Thymus (tissue), 11 donors: ENCODE data around the gene CMC2. TPM values are rescaled to one million over a fixed set of nuclear protein-coding genes. Genes with fewer than 3 reads are reported as not detected.

Experiments used
- DNase-seq, 9 donors: peaks; one replicate each; pipeline ENCODE4 v3.0.0-alpha.2; 2013; ENCODE audit warnings: low spot score in 9 of 9, low read depth in 6 of 9, missing footprints in 1 of 9
- H3K27ac ChIP-seq, 2 donors: one replicate each; pipeline ENCODE4 v1.5.1; 2013; ENCODE audit warnings: control low read depth in 1 of 2, low read depth in 1 of 2, low read length in 1 of 2, mild to moderate bottlenecking in 1 of 2, moderate library complexity in 1 of 2
- H3K27me3 ChIP-seq, 2 donors: one replicate each; pipeline ENCODE4 v1.5.1; 2013; ENCODE audit warnings: low read length in 1 of 2; ENCODE audit not compliant: control insufficient read depth in 2 of 2, insufficient read depth in 1 of 2
- H3K36me3 ChIP-seq, 2 donors: one replicate each; pipeline ENCODE4 v1.5.1; 2013; ENCODE audit warnings: low read length in 1 of 2, mild to moderate bottlenecking in 1 of 2, moderate library complexity in 1 of 2; ENCODE audit not compliant: control insufficient read depth in 2 of 2, insufficient read depth in 2 of 2
- H3K4me1 ChIP-seq, 2 donors: one replicate each; pipeline ENCODE4 v1.5.1; 2013; ENCODE audit warnings: low read length in 2 of 2; ENCODE audit not compliant: control insufficient read depth in 2 of 2, insufficient read depth in 2 of 2
- H3K4me3 ChIP-seq, 2 donors: one replicate each; pipeline ENCODE4 v1.5.1; 2013; ENCODE audit warnings: low read length in 2 of 2, control low read depth in 1 of 2, mild to moderate bottlenecking in 1 of 2
- H3K9me3 ChIP-seq, 2 donors: one replicate each; pipeline ENCODE4 v1.5.1; 2013; ENCODE audit warnings: low read length in 1 of 2, mild to moderate bottlenecking in 1 of 2; ENCODE audit not compliant: control insufficient read depth in 2 of 2, insufficient read depth in 1 of 2
- WGBS: extraction: QIAGEN DNeasy Blood & Tissue Kit; methylation state at CpG from one replicate; pipeline ENCODE4 v1.1.7; 2013; 5-methylcytosine and 5-hydroxymethylcytosine counted together
- polyA plus RNA-seq: library from polyadenylated mRNA; stranded (reverse); fragments of 200-250 nt; gene quantifications from one replicate; pipeline ENCODE4 v1.2.3, GENCODE V29; 2013
- total RNA-seq: library from RNA; stranded (reverse); fragments of 120-200 nt; gene quantifications from one replicate; pipeline ENCODE4 v1.2.4, GENCODE V29; 2013
- donor health status: healthy.

Gene CMC2
- total and polyA plus RNA-seq, 2 donors, result 58.5 to 94.3 TPM

DNA sequence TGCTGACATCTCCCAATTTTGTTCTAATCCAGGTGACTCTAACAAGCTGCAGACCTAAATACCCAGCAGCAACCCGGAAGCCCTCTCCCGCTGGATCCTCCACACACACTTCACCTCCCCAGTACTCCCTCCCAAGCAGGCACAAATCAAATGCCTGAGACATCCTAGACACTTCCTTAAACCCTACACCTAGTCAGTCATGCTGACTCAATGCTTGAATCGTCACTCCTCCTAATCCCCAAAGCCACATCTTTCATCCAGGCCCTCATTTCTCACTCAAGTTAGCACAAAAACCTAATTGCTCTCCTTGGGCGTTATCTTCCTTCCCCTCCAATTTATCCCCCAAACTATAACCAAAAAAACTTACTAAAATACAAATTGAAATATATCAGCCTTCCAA lies 32.7 kb downstream of the CMC2 start:
- 74% methylated on average over 4 of the region's 4 CpGs for WGBS
- no peaks in the 10 kb centered on the region for H3K9me3 ChIP-seq
- peaks cover 9 to 15% of the 10 kb centered on the region in 2 donors for H3K36me3 ChIP-seq
- H3K4me3 ChIP-seq, result no peak overlapping the region
- H3K4me1 ChIP-seq, result no peaks in the 10 kb centered on the region
- no peak overlapping the region for H3K27ac ChIP-seq
- no peaks in the 10 kb centered on the region for H3K27me3 ChIP-seq
- no peak for DNase-seq

DNA sequence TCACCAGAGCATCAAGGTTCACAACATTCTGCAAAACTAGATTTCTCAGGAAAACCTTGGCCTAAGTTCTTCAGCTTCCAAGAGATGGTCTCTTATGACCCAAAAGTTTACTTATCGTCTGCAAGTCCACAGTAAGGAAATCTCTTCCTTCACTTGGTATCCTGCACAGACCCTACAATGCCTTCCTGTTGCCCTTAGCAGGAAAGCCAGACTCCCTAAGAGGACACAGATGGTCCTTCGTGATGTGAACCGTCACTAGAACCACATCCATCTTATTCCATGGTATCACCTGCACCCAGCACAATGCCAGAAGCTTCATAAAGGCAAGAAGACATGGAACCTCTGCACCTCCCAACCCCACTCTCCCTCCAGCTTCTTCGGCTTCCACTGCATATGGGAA lies 34.1 kb downstream of the CMC2 start:
- no peak overlapping the region for H3K27ac ChIP-seq
- H3K4me3 ChIP-seq, result no peak overlapping the region
- H3K36me3 ChIP-seq, result peaks cover 9 to 10% of the 10 kb centered on the region in 2 donors
- 92% methylated on average over 4 of the region's 4 CpGs for WGBS
- DNase-seq, result no peak
- no peaks in the 10 kb centered on the region for H3K4me1 ChIP-seq
- H3K27me3 ChIP-seq, result no peaks in the 10 kb centered on the region
- H3K9me3 ChIP-seq, result no peaks in the 10 kb centered on the region

DNA sequence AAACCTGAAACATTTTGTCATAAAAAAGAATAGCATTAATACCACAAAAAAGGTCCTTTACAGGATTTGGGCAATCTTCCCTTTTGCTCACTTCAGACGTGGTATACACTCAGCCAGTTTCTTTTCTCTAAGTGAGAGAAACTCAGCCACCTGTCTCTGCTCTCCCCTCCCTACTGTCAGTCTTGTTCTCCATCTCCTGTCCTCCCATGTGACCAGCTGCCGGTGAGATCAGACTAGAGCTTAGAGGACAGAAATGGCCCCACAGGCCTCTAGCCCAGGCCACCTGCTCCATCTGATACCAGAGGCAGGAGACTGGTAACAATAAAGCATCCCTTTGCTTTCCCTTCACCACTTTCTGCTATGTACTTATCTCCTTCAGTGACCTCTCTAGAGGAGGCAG lies 34.9 kb downstream of the CMC2 start:
- H3K36me3 ChIP-seq, result peaks cover 6 to 10% of the 10 kb centered on the region in 2 donors
- H3K4me1 ChIP-seq, result no peaks in the 10 kb centered on the region
- H3K27me3 ChIP-seq, result no peaks in the 10 kb centered on the region
- WGBS, result 30% methylated on average over 2 of the region's 2 CpGs
- no peaks in the 10 kb centered on the region for H3K9me3 ChIP-seq
- no peak overlapping the region for H3K4me3 ChIP-seq
- H3K27ac ChIP-seq, result no peak overlapping the region
- no peak for DNase-seq

DNA sequence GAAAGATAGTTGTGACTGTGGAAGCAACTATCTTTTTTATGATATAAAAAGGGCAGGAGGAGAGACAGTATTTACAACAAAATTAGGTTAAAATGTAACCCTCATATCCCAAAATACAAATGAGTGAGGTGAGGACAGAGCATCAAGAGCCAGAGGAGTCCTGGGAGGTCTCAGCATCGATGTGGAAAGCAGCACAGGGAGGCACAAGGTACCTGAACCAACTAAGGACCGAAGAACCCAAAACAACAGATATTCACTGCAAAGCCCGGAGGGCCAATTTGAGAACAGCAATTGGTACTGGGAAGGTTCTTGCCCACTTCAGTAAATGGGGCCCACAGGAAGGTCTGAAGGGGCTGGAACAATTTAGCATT lies 37.6 kb downstream of the CMC2 start:
- Histone ChIP-seq H3K27ac (no peak overlapping the region), H3K36me3 (peaks cover 4% of the 10 kb centered on the region in 2 donors), H3K27me3 (no peaks in the 10 kb centered on the region), H3K4me1 (no peaks in the 10 kb centered on the region), H3K9me3 (no peaks in the 10 kb centered on the region), H3K4me3 (no peak overlapping the region)
- WGBS, result 99% methylated on average over 3 of the region's 3 CpGs
- no peak for DNase-seq

DNA sequence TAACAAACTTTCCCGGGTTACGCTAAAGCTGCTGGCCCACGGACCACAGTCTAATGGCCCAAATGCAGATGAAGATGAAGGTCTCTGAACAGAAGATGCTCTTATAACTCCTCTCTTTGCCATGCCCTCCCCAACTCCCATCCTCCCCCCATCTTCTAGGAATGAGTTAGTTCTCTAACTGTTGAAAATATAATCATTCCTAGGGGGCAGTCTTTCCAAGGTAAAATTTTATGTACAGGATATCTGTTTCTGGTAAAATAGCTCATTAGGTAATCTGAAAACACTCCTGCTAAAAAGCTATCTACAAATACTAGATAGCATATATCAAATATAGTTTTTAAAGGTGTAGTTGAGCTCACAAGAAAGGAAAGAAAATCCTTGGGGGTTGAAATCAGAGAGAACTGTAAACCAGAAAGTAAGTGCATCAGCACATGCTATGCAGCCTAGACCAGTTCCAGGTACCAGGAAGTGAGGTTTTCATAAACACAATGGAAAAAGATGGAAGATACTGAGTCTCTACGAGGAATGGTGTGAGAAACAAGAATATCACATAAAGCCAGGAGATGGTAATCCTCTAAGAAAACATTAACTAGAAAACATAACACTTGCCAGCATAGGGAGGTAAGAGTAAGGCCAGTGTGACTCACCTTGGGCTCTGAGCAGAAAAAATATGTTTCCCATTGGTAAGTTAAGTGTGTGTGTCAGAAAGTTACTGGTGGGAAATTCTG lies 38.1 kb downstream of the CMC2 start:
- H3K4me3 ChIP-seq, result no peak overlapping the region
- WGBS, result 84% methylated on average over 4 of the region's 4 CpGs
- H3K9me3 ChIP-seq, result no peaks in the 10 kb centered on the region

DNA sequence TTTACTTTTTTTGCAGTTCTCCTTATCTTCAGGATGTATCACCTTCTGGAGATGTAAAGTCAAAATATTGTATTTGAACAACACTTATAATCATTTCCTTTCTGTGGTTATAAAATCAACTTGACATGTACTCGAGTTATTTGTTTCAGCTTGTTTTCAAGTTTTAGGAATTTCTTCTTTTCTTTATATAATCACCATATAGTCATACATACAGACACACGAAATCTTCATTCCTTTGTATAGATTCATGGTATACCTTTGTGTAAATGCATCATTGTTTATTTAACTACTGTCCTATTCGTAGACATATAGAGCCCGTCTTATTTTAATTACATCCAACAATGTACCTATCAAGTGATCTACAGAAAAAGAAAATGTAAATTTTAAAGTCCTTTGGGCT lies 40.1 kb downstream of the CMC2 start:
- no peak for DNase-seq
- WGBS, result 68% methylated on average over 4 of the region's 4 CpGs
- H3K27me3 ChIP-seq, result no peaks in the 10 kb centered on the region
- no peaks in the 10 kb centered on the region for H3K4me1 ChIP-seq
- H3K4me3 ChIP-seq, result no peak overlapping the region
- no peak overlapping the region for H3K27ac ChIP-seq
- H3K9me3 ChIP-seq, result no peaks in the 10 kb centered on the region
- no peaks in the 10 kb centered on the region for H3K36me3 ChIP-seq

More for the DNA sequence above, 38.1 kb downstream of the CMC2 start:
- peaks cover 0 to 1% of the 10 kb centered on the region in 2 donors for H3K36me3 ChIP-seq
- H3K4me1 ChIP-seq, result no peaks in the 10 kb centered on the region
- H3K27me3 ChIP-seq, result no peaks in the 10 kb centered on the region
- no peak for DNase-seq
- no peak overlapping the region for H3K27ac ChIP-seq

DNA sequence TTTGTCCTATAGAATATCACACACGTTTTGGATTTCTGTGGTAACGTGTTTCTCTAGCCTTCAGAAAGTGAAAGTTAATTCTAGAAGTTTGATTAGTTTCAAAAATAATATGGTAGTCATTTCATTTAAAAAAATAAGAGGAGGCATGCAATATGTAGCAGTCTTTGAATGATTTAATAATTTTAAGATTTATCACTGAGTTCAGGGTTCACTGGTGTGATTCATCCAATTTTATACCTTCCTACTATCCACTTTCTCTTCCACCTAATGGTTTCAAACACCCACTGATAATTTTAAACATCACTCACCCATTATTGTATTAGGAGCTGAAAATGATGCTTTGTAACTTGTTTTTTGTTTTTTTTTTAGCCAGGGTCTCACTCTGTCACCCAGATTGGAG lies 42.3 kb downstream of the CMC2 start:
- 78% methylated on average over 2 of the region's 2 CpGs for WGBS

DNA sequence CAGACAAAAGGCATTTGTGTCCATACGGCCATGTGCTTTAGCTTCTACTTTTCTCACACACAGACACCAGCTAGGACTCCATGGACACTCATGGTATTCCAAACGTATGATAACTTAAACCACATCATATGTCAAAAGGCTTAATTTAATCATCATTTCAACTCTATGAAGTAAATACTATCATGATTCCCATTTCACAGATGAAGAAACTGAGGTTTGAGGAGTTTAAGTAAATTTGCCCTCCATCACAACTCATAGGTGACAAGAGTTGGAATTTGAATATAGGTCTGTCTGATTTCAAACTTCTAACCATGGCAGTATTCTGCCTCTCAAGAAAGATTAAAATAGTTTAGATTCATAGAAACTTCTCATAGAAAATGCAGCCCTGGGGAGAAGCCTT lies 43.8 kb downstream of the CMC2 start:
- Histone ChIP-seq H3K27ac (no peak overlapping the region), H3K27me3 (no peaks in the 10 kb centered on the region), H3K9me3 (no peaks in the 10 kb centered on the region), H3K4me1 (no peaks in the 10 kb centered on the region), H3K36me3 (no peaks in the 10 kb centered on the region), H3K4me3 (no peak overlapping the region)
- no peak for DNase-seq
- 72% methylated on average over 2 of the region's 2 CpGs for WGBS

More for the DNA sequence above, 42.3 kb downstream of the CMC2 start:
- Histone ChIP-seq H3K9me3 (no peaks in the 10 kb centered on the region), H3K27me3 (no peaks in the 10 kb centered on the region), H3K4me3 (no peak overlapping the region), H3K4me1 (no peaks in the 10 kb centered on the region), H3K27ac (no peak overlapping the region), H3K36me3 (no peaks in the 10 kb centered on the region)
- no peak for DNase-seq

DNA sequence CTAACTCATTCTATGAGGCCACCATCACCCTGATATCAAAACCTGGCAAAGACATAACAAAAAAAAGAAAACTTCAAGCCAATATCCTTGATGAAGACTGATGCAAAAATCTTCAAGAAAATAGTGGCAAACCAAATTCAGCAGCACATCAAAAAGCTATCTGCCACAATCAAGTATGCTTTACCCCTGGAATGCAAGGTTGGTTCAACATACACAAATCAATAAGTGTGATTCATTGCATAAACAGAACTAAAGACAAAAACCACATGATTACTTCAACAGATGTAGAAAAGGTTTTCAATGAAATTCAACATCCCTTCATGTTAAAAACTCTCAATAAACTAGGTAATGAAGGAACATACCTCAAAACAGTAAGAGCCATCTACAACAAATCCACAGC lies 48.4 kb downstream of the CMC2 start:
- Histone ChIP-seq H3K36me3 (no peaks in the 10 kb centered on the region), H3K4me3 (no peak overlapping the region), H3K9me3 (peaks cover 0 to 3% of the 10 kb centered on the region in 2 donors), H3K27me3 (no peaks in the 10 kb centered on the region), H3K27ac (no peak overlapping the region), H3K4me1 (no peaks in the 10 kb centered on the region)
- no peak for DNase-seq
